ENCODE results near the gene DENND1A.

Gene DENND1A

DNA sequence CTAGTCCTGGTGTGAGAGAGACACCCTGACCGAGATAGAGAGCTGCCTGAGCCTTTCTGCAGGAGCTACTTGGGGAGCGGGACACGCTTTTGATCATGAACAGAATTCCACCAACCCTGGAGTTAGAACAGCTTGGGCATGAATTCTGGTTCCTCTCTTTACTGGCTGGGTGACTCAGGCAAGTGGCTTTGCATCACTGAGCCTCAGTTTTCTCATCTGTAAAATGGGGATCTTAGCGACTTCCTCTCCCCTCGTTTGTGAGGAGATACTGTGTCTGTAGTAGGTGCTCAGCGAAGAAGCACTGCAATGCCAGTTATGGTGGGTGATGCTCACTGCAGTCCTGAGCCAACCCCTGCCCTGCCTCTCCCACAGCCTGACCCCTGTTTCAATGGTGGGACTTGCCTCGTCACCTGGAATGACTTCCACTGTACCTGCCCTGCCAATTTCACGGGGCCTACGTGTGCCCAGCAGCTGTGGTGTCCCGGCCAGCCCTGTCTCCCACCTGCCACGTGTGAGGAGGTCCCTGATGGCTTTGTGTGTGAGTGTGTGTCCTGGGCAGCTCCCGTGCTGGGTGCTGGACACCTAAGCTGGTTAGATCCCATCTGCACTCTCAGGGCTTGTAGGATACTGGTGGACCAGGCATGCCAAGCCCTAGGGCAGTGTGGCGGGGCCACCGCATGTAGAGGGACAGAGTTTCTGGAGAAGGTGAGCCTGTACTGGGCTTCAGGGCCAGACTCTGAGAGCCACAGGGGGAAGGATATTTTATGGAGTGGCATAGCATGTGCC is 557.9 kb downstream of the DENND1A start:
- DNase-seq (ENCODE audit: low read depth, low spot score) = no peak

DNA sequence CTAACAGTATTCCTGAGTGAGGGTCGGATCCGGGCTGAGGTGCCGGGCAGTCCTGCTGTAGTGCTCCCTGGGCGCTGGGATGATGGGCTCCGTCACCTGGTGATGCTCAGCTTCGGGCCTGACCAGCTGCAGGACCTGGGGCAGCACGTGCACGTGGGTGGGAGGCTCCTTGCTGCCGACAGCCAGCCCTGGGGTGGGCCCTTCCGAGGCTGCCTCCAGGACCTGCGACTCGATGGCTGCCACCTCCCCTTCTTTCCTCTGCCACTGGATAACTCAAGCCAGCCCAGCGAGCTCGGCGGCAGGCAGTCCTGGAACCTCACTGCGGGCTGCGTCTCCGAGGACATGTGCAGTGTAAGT is 558.7 kb downstream of the DENND1A start:
- no peak for DNase-seq (ENCODE audit: low read depth, low spot score)

DNA sequence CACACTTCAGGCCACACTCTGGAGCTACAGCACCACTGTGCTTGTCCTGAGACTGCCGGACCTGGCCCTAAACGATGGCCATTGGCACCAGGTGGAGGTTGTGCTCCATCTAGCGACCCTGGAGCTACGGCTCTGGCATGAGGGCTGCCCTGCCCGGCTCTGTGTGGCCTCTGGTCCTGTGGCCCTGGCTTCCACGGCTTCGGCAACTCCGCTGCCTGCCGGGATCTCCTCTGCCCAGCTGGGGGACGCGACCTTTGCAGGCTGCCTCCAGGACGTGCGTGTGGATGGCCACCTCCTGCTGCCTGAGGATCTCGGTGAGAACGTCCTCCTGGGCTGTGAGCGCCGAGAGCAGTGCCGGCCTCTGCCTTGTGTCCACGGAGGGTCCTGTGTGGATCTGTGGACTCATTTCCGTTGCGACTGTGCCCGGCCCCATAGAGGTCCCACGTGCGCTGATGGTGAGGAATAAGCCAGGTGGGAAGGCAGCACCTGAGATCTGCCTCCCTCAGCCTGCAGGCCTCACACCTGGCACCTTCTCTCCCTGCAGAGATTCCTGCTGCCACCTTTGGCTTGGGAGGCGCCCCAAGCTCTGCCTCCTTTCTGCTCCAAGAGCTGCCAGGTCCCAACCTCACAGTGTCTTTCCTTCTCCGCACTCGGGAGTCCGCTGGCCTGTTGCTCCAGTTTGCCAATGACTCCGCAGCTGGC is 559.2 kb downstream of the DENND1A start:
- no peak for DNase-seq (ENCODE audit: low read depth, low spot score)

DNA sequence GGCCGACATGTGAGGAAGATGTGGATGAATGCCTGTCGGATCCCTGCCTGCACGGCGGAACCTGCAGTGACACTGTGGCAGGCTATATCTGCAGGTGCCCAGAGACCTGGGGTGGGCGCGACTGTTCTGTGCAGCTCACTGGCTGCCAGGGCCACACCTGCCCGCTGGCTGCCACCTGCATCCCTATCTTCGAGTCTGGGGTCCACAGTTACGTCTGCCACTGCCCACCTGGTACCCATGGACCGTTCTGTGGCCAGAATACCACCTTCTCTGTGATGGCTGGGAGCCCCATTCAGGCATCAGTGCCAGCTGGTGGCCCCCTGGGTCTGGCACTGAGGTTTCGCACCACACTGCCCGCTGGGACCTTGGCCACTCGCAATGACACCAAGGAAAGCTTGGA is 559.8 kb downstream of the DENND1A start:
- DNase-seq (ENCODE audit: low read depth, low spot score) = no peak

DNA sequence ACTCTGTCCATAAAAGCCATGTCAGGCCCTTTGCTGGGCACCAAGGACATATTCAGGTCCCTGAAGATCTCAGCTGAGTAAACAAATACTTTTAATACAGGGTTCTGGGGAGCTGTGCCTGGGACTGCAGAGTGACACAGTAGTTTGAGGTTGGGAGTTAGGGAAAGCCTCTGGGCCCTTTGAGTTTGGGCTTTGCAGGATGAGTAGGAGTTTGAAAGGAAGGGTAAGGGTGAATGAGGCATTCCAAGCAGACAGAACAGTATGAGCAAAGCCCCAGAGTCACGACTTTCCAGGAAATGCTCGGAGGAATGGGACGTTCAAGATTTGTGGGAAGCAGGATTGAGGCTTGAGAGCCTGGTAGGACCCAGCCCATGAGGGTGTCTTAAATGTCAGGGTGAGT is 560.6 kb downstream of the DENND1A start:
- DNase-seq (ENCODE audit: low read depth, low spot score) = no peak

DNA sequence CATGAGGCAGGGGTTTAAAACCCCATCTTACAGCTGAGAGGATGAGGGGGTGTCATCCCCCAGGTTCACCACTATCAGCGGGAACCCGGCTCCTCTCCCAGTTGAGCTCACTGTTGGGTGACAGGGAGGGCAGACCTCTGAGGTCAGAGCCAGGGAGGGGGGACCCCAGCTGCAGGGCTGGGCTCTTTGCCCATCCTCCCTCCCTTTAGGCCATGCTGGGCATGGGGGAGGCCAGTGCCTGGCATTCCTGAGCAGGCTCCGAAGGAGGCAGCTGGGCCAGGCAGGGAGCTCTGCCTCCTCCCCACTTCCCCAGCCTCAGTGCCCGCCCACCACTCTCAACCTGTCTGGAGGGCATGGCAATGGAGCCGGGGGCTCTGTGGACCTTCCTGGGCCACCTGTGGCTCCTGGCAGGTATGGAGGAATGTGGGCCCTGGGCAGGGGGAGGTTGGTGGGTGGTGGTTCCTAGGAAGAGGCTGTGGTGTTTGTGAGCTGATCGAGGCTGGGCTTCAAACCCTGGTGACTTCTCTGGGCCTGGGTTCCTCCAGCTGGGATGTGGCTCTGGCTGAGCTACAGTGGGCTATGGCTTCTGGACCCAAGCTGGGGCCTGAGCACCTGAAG is 561.3 kb downstream of the DENND1A start:
- DNase-seq (ENCODE audit: low read depth, low spot score) = no peak

DNA sequence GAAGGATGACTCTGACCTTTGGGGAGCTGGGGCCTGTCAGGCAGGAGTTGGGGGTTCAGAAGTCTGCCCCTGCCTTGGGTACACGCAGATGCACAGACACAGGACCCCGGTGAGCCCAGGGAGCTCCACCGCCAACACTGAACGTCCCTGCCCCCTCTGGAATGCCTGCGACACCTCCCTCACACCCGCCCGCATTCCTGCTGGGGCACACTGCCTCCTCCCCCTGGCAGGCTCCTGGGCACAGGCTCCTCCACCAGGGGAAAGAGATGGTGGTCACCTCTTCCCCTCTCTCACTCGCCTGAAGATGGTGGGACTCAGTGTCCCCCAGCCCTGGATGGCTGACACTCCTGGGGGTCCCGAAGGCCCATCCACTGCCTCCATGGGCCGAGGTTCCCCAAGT is 561.9 kb downstream of the DENND1A start:
- DNase-seq (ENCODE audit: low read depth, low spot score) = no peak

DNA sequence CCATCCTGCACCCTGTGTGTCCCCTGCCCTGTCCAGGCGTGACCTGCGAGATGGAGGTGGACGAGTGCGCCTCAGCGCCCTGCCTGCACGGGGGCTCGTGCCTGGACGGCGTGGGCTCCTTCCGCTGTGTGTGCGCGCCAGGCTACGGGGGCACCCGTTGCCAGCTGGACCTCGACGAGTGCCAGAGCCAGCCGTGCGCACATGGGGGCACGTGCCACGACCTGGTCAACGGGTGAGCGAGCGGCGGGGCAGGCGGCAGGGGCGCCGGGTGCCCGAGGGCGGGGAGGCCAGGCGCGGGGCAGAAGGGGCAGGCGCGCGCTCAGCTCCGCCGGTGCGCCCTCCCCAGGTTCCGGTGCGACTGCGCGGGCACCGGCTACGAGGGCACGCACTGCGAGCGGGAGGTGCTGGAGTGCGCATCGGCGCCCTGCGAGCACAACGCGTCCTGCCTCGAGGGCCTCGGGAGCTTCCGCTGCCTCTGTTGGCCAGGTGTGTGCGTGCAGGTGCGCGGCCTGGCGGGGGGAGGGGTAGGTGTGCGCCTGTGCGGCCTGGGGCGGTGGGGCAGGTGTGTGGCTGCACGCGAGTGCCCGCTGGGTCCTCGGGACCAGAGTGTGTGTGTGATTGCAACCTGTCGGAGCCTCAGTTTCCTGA is 563.9 kb downstream of the DENND1A start:
- no peak for DNase-seq (ENCODE audit: low read depth, low spot score)

DNA sequence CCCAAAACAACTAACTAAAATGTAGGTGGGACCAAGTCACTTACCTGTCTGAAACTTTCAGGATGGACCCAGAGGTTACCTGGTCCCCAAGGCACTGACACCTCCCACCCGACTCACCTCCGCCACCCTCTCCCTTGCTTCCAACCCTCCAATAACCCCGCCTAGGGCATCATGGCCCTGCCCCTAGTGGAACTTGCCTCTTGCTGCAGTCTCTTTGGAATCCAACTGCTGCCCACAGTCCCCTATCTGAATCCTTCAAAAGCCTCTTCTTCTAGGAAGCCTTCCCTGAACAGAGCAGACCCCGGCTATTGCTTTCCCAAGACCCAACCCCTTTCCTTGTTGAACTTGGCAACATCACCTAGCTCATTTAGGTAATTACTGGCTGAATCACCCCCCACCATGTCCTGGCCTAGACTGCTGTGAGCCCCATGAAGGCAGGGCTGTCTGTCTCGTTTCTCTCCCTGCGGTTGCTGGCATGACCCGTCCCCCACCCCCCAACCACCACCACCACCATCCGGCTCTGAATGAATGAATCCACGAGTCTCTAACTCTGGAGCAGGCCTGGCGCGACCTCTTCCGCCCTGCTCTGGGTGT is 564.5 kb downstream of the DENND1A start:
- DNase-seq (ENCODE audit: low read depth, low spot score) = no peak

DNA sequence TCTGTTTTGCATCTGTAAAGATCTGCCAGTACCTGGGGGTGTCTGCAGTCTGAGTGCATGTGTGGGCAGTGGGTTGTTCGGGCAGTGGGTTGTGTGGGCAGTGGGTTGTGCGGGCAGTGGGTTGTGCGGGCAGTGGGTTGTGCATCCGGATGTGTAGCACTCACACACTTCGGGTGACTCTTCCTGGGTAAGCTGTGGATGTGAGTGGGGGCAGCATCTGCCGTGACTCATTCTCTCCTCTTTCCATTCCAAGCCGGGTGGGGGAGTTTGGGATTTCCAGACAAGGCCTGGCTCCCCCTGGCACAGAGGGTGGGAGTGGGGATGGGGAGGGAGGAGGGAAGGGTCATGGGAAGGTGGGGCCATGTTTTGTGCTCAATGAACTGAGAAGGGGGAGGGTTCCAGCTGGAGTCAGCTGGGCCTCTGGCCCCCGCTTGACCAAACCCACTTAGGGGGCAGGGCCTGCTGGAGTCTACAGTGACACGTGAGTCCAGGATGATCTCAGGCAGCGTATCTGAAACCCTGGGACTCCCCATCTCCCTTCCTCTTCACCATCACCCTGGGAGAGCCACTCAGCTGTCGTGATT is 565.6 kb downstream of the DENND1A start:
- no peak for DNase-seq (ENCODE audit: low read depth, low spot score)

DNA sequence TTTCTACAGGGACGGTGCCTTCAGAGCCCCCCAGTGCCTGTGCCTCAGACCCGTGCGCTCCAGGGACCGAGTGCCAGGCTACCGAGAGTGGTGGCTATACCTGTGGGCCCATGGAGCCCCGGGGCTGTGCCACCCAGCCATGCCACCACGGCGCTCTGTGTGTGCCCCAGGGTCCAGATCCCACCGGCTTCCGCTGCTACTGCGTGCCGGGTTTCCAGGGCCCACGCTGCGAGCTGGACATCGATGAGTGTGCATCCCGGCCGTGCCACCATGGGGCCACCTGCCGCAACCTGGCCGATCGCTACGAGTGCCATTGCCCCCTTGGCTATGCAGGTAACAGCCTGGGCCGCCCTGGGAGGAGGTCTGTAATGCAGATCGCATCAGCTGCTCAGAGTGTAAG is 567.1 kb downstream of the DENND1A start:
- DNase-seq (ENCODE audit: low read depth, low spot score) = no peak

DNA sequence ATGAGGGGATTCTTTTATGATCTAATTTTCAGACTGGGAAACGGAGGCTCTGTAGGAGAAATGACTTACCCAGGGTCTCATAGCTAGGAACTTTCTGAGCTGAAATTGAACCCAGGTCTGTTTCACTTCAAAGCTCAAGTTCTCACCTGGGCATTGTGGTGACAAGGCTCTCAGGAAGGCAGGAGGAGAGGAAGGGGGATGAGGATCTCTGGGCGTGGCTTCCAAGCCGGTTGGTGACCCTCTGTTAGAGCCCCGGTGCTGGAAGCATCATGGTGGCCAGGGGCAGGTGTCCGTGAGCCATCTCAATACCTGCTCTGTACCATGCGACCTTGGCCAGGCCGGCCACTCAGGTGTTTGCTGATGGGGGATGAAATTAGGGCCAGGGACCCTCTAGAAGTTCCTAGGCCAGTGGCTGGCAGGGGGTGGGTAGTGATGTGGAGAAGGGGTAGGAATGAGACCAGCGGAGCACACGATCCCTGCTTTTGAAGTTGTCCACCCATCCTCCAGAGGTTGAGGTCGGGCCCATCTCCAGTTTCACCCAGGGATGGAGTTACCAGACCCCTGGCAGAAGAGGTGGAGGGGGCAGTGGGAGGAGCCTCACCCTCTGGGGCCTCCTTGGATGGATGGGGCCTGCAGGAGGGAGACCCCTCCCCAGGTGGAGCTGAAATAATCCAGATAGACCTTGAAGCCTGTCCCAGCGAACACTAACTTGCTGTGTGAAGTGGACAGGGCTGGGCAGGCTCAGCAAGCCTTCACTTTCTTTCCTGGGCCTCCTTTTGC is 568.0 kb downstream of the DENND1A start:
- DNase-seq (ENCODE audit: low read depth, low spot score) = no peak

DNA sequence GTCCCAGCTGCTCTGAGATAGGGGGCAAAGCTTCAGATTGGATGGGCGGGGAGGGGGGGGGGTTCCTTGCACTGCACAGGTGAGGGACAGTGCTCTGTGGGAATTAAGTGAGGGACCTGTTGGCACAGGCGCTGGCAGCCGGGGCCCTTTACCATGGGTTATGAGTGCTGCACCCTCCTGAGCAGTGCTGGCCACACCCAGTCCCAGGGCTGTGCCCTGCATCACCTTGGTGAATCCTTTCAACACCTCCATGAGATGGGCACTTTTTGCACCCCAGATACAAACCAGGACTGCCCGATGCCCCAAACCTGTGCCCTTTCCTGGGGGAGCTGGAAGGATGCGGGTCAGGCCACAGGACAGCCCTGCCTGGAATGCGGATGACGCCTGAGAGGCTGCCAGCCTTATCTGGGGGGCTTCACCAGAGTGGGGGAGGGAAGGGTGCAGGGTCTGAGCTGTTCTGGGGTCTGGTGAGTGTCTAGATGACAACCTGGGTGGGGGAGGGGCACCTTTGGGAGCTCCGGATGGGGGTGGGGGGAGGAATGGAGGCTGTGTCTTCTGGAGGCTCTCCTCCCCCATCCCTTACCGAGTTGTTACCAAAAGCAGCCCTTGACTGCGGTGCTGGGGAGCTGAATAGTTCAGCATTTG is 568.7 kb downstream of the DENND1A start:
- no peak for DNase-seq (ENCODE audit: low read depth, low spot score)

DNA sequence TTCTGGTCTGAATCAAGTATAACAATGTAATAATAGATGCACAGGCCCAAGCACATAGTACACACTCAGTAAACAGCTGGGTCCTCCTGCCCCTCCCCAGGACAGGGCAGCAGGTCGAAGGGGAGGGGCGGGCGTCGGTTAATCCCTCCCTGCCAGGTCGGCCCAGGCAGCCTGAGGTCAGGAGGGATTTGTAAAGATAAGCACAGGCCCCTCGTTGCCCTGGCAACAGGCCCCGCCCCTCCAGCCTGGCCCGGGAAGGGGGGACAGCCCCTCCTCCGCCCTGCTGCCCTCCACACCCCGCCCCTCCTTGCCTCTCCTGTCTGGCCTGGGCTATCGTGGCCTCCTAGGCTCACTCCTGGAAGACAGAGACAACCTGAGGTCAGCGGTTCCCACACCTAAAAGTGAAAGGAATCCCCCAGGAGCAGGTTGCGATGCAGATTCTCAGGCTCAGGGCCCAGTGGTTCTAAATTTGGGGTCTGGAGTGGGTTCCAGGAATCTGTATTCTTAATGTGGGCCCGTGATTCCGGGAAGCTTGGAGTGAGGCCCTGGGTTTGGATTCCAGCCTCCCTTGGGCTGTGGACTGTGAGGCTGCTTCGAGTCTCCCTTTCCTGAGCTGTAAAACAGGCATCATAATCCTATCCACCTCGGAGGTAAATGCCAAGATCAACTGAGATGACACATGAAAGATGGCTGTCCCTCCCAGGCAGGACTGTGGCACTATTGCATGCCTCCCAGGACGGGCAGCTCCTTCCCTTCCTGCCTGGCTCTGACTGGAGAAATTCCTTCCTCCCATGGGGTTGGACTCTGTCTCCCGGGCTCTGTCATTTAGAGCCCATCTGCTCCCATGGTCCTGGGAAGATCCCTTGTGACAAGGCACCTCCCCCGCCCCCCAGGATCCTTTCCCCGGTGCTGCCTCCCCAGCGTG is 569.5 kb downstream of the DENND1A start:
- no peak for DNase-seq (ENCODE audit: low read depth, low spot score)

DNA sequence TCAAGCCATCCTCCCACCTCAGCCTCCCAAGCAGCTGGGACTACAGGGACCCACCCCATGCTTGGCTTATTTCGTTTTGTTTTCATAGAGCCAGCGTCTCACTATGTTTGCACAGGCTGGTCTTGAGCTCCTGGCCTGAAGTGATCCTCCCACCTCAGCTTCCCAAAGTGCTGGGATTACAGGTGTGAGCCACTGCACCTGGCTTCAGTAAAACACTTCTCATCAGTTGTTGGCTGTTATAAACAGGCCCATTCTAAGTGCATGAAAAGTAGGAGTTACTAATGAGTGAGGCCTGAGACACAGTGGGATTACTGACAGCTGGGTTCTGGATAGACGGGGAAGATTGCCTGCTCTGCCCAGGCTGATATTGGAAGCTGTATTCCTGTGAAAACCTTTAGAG is 570.4 kb downstream of the DENND1A start:
- DNase-seq (ENCODE audit: low read depth, low spot score) = no peak

DNA sequence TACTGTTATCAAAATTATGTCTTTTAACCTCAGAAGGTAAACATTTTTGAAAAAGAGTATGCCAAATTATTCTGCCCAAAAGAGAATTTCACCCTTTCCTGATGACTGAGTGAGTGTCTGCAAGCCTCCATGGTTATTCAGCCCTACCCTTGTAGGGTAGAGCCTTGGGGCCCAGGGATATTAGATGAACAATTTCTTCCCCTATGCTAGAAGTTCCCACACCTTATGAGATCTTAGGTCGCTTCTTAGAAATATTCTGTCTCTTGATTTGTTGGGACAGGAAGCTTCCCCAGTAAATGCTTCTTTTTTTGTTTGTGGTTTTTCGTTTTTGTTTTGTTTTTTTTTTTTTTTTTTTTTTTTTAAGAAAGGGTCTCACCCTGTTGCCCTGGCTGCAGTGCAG is 570.8 kb downstream of the DENND1A start:
- DNase-seq (ENCODE audit: low read depth, low spot score) = no peak

DNA sequence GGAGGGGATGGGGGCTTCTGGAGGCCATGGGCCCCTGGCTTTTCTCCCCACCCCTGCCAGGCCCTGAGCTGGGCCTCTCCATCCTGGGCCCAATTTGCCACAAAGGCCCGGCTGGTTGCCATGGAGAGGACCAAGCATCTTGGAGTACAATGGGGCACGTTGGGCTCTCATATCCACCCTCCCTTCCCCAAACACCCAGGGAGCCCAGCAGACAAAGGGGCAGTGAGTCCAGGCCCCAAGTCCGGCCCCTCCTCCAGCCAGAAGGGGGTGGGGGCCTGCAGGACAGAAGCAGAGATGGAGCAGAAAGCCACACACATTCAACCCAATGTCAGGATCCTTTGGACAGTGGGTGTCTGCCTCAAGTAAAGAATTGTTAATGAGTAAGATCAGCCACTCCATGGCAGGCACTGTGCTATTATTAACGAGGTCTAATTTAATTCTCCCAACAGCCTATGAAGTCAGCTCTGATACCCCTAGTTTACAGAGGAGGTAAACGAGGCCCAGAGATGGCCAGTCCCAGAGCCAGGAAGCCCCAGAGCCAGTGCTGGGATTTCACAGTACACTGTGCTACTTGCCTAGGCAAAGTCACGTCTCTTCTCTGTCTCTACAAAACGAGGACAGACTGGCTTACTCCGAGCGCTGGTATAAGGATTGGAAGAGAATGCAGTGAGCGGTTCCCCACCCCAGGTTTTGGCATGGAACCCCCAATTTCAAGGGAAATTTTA is 571.6 kb downstream of the DENND1A start:
- no peak for DNase-seq (ENCODE audit: low read depth, low spot score)

DNA sequence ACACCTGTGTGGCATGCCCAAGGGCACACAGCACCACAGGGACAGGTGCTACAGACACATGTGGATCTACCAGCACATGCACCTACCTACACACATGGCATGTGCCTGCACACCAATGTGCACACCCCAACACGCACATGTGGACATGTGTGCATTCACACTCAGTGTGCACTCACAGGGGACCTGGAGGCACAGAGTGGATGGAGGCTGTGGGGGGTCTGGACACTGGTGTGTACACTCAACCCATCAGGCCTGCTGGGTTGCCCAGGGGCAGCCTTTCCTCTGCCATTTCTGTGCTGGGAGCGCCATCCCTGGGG is 572.2 kb downstream of the DENND1A start:
- no peak for DNase-seq (ENCODE audit: low read depth, low spot score)
